NCI-H526 treated with DMSO at 0.1 percent for 48 hours (cell line): Measurements from ENCODE around the gene COBL.

Experiments used
- DNase-seq: peaks from one replicate; lab custom pipeline; 2025; lab: John Stamatoyannopoulos, UW

COBL gene, protein sequence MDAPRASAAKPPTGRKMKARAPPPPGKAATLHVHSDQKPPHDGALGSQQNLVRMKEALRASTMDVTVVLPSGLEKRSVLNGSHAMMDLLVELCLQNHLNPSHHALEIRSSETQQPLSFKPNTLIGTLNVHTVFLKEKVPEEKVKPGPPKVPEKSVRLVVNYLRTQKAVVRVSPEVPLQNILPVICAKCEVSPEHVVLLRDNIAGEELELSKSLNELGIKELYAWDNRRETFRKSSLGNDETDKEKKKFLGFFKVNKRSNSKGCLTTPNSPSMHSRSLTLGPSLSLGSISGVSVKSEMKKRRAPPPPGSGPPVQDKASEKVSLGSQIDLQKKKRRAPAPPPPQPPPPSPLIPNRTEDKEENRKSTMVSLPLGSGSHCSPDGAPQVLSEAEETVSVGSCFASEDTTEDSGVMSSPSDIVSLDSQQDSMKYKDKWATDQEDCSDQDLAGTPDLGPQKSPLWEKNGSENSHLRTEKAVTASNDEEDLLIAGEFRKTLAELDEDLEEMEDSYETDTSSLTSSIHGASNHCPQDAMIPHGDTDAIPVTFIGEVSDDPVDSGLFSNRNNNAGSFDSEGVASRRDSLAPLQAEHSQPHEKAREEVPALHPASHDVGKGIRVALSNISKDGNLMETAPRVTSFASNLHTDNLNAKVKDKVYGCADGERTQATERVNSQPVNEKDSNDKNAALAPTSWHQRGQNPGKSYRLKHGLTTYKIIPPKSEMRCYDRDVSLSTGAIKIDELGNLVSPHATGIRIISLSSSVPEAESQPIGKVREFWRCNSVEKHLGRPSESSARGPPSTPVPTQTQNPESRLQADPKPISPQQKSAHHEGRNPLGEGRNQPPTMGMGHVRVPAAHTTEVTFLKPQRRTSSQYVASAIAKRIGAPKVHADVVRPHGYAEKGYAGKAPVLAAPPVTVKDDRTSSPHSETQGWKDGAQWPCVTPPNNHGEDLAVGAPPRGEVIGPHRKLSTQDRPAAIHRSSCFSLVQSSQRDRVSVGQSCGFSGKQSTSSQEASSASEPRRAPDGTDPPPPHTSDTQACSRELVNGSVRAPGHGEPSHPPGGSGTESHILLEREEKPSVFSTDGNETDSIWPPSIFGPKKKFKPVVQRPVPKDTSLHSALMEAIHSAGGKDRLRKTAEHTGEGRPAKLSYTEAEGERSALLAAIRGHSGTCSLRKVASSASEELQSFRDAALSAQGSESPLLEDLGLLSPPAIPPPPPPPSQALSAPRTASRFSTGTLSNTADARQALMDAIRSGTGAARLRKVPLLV

DNA sequence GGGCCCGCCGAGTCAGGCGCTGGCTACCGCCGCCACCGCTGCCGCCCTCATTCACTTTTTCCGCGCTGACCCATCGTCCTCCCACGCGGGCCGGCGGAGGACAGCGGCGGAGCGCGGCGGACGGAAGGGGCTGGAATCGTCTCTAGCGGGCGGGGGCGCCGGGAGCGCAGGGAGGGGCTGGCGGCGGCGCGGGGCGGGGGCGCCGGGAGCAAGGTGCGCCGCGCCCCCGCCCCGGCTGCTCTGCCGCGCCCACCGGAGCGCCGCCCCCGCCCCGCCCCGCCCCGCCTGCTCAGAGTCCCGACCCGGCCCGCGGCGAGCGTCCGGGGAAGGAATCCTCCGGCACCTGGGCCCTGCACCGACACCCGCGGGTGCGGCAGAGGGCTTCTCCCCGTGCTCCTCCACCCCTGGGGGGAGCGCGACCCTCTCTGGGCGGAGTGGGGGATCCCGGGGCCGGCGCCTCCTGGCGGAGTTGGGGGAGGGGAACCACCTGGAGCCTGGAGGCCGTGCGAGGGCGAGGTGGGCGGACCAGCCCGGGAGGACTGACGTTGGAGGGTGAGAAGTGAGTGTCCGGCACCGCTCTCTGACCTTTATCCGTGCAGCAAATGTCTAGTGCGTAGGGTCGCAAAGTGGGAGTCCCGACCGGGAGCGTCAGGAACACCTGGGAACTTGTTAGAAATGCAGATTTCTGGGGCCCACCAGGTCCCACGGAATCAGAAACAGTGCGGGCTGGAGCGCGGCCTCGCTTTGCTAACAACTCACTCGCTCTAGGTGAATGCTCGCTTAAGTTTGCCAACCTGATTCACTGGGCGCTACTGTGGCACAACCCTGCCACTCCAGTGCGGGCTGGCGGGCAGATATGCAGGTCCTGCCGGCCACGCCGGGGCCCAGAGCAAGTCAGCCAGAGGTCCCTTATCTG lies at the start of gene COBL:
Gene COBL, minus strand, starts transcription at position 144 of the 916 bp plus-strand sequence. CDS start 176 bp downstream, outside the sequence.
- peak; percentile 45 for DNase-seq

DNA sequence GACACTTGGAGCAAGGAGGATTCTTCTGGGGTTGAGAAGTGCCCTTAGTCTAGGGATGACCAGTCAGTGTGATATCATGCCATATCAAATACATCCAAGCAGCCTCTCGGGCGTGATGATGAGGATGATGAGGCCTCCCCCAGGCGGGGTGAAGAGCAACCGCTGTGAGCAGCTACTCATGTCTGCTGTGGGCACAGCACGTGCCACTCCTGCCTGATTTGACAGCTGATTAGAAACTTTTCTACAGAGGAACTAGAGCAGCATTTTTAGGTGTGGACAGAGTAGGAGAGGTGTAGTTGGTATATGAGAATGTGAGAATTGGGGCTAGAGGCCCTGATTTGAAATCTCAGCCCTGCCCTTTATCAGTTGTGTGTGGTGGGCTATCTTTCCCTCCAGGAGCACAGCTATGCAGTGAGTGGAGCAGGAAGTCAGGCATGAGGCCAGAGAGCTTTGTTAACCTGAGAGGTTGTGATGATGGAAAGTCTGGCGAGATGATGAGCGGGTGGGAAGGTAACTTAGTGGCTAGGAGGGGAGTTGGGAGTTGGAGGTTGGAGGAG lies 49.6 kb upstream of the COBL start:
- DNase-seq, result no peak

DNA sequence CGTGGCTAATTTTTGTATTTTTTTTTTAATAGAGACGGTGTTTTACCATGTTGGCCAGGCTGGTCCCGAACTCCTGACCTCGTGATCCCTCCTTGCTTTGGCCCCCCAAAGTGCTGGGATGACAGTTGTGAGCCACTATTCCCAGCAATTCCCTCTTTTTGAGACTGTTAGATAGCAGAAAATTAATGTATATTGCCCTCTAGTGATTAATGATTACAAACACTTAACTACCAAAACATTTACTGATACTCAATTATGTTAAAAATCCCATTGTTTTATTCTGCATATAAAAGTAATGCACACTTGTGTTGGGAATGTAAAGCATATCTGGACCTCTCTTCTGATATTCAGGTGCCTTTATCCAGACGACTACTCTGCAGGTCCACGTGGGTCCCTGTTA lies 41.2 kb upstream of the COBL start:
- peak; percentile 5 for DNase-seq

DNA sequence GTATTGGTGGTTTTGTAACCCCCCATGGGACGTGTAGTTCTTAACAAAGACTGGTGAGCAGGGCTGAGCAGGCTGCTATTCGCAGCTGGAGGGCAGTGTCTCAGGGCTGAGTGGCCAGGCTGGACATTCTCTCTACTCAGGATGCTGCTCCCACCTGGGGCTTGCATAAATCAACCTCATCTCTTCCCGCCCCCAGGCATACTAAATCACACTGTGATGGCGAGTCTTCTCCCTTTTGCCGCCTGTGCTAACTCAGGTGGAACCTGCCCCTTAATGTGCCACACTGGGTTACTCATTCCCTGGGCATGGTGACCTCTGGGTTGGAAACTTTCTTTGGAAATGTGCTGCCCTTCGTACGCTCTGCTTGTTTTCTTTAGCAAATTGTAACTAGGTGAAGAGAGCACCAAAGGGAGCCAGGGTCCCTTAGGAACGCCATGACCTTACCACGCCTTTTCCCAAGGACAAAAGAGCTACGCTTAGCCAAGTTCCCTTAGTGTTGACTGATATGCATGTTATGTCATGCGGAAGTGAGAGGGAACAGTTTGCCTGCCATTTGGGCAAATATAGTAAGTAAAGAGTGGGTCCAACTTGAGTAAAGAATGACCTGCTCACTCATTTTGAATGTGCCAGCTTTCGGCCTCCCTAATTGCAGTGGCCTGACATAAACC lies 40.4 kb upstream of the COBL start:
- DNase-seq, result no peak

DNA sequence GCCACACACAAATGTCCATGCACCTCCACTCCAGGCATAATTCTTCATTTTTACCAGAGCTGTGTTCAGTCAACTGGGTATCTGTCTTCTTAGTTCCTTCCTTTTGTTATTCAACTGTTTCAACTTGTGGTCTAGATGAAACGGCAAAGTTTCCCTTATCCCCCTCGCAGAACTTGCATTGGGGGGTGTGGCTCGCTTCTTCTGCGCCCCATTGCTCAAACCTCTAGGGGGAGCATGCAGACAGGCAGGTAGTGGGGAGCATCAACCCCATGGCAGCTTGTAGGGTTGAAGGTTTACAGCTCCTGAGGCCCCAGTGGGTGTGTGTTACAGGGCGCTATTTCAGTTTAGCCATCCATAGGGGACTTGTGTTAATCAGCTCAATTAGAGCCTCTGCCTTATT lies 38.3 kb upstream of the COBL start:
- no peak for DNase-seq

DNA sequence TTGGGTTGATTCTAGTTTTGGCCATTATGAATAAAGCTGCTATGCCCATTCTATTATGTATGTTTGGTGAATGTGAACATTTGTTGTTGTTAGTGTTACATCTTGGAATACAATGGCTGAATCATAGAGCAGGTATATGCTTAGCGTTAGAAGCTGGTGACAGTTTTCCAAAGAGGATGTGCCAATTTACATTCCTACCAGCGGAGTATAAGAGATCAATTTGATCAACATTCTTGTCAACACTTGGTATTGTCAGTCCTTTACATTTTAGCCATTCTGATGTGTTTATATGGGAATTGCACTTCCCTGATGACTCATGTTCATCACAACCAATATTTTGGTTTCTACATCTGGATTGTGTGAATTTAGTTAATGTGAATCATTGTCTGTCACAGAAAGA lies 37.8 kb upstream of the COBL start:
- DNase-seq, result no peak

DNA sequence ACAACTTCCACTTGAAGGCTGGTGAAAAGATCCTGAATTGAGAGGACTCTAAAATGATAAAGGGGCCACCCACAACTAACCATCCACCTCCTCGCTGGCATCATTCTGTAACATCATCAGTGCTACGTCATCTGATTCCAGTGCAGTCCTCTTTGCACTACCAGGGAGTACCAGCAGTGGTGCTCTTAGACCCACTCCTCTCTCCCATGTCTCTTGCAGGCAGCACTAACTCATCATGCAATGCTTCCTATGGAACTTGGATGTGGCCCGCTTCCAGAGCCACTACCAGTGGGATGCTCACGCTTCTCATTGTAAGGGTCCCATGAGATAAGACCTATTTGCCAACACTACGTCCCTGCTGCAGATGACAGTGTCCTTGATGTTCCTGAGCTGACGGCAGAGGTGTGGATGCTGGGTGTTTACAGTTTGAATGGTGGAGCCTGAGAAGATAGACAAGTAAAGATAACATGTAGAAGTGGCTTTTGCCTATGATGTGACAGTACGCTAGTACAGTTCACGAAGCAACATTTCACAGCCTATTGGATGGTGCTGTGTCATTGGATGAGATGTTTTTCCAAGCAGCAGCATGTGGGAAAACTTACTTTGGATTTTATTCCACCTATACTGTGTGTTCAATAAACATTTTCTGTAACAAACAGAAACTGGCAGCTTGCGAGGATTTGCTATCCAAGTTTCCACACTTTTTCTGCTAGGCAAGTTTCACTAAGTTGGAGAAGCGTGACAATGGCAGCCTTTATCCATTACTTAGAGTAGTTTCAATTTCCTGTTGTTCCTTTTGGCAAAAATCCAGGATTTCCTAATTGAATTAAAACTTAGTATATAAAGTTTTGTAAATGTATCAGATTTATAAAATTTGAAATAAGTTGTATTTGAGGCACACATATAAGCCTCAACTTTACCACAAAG lies 35.8 kb upstream of the COBL start:
- DNase-seq, result peak; percentile 85

DNA sequence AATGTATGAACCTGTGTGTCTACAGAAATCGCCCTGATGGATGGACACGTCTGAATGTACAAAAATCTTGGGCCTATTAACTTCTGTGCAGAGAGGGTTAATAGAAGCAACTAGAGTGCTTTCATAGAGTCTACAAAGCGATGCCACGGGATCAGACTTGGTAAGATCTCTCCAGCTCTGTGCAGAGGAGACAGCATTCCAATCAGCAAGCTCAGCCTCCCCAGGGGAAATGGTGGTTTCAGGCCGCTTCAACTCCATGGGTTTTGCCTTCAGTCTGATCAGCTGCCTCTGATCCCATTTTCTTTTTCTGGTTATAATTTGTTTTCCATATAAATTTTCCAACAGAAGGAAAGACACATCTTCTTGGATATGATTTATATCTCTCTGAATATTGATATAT lies 35.1 kb upstream of the COBL start:
- peak; percentile 85 for DNase-seq

DNA sequence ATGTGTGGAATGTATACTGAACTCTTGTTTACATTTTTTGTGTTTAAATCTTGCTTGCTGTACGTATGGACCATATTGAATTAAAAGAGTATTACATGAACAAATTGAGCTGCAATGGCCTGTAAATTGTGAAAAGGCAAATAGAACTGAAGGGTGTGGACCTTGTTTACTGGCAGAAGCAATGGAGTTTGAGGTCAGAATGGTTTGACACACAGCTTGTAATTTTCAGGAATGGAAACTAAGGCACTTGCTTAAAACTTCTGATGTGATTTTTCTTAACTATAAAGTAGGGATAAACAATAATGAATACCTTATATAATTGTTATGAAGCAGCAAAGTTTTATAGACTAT lies 33.9 kb upstream of the COBL start:
- no peak for DNase-seq

DNA sequence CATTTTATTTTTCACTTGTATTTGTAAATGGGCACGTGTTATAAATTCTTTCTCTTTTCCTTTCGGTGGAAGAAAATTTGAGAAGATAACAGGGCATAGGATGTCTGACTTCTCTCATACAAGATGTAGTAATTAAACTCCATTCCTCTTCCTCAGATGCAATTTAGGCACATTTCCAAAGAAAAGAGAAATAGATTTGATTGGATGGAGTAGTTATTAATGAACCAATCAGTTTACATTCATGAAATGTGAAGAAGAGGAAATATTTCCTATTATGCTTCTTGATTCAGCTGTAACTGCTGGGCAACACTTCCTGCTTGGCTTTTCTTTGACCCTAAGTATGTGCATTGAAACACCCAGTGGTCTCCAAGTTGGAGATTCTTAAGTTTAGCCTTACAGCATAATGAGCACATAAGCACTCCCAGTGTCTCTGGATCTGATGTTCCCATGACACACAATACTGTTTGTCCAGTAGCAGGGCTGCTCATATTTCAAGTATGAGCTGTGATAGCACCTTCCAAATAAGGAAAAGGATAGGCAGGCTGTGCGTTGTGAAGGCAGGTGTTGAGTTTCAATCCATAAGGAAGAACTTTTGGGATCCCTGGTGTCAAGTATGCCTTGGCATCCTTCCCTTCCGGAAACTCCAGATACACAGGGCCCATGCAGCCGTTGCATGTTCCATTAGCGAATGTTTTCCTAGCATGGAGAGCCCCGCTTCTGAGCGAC lies 33.4 kb upstream of the COBL start:
- DNase-seq, result peak; percentile 89

DNA sequence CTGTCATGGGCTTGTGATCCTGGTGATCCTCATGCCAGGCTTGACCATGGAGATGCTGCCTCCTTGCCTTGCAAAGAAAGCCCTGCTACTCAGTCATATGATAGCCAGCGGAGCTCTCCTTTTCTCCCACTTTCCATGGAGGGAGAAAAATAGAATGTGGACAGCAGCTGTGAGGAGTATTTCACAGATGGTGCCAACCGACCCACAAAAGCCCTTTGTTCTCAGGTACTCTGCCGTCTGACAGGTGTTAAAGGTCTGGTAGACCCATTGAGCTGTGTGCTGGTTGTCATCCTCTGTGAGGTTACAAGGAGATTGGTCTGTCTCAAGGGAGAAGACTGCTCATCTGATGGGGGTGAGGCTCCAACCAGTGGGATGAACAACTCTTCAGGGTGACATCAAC lies 29.5 kb upstream of the COBL start:
- peak; percentile 95 for DNase-seq

DNA sequence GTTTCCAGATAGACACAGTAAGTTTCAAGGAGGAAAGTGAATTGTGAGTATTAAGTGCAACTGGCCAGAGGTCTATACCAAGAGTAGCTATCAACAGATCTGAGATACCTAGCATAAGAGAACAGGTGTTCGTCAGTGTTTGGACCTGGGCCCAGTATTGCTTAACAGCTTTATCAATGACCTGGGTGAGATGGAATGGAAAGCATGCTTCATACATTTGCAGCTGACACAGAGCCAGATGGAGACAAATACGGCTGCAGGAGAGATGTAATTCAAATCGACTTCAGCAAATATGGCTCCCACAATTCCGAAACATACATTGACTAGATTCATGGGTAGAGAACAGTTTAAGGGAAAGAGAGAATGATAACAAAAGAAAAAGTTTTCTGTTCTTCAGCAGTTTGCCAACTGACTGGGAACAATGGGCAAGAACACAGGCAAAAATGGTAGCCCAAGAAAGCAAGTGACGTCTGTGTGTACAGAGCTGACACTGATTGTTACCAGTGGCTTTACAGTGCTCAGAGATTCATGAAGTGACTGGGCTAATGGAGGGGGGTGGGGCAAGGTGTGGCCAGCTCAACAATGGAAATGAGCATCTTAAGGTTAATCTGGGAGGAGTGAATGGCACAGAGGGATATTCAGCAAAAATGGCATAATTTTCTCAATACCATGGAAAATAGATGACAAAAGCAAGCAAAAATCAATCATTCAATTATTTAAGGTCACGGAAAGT lies 28.0 kb upstream of the COBL start:
- DNase-seq, result no peak

DNA sequence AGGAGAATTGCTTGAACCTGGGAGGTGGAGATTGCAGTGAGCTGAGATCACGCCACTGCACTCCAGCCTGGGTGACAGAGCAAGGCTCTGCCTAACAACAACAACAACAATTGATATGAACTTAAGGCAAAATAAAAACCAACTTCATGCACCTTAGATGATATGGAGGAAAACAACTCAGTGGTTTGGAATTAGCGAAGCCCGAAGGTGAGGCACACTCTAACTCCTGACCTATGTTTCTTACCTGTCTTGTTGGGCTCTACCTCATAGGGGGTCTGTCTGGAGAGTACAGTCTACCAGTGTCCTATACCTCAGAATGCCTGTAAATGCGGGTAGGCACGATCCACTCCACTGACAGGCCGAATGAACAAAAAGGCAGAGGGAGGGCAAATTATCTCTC lies 24.3 kb upstream of the COBL start:
- no peak for DNase-seq

DNA sequence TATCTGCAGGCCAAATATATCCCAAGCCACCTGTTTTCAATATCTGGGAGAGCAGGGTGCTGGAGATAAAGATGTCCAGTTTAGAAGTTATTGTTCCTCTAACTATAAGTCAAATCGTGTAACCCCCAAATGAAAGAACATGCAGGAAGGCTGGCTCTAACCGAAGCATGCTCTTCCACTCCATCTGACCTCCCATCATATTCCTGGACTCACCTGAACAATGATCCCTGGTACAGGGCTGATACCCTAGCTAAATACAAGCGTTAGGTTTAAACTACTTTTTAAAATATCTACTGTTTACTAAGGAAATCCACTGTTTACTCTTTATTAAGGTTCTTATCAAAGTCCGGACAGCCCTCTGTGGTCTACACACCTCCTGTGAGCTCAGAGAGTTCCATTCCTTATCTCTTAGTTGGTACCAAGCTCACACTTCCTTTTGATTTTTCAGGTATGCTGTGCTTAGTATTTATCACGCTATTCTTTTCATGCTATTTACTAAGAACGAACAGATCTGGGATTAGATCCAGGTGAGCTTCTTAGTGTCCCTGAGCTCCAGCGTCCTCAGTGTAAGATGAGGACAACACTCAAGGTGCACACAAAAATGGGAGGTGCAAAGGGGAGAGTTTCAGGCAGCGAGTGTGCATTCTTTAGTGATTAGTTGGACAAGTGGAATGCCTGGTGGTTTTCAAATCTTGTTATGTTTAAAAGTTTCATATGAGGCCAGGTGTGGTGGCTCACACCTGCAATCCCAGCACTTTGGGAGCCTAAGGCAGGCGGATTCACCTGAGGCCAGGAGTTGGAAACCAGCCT lies 23.6 kb upstream of the COBL start:
- no peak for DNase-seq

DNA sequence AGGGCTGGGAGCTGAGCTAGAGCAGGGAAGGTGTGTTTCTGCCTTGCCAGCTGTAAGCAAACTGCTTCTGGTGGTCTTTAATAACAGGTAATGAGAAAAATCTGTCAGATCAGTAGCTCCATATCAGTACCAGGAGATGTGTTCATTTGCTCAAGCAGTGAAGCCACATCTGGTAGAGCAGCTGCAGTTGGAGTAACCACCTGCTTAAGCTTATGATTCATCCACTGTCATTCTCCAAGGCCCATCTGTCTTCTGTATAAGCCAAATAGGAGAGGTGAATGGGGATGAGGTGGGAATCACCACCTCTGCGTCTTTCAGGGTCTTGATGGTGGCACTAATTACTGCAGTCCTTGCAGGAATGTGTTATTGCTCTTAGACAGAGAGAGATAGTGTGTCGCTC lies 18.4 kb upstream of the COBL start:
- no peak for DNase-seq

DNA sequence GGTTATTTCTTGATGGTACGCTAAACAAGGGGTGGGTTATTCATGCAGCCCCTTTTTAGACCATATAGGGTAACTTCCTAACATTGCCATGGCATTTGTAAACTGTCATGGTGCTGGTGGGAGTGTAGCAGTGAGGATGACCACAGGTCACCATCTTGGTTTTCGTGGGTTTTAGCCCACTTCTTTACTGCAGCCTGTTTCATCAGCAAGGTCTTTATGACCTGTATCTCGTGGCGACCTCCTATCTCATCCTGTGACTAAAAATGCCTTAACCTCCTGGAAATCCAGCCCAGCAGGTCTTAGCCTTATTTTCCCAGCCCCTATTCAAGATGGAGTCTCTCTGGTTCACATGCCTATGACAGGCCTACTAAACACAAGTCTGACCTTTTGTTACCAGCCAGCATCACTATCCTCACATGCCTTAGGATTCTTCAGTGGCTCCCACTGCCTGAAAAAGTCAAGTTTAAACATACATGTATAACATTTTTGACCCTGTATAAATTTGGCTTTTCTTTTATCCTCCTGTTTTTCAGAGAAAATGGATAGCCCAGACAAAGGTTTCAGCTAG lies 13.2 kb upstream of the COBL start:
- DNase-seq, result no peak

DNA sequence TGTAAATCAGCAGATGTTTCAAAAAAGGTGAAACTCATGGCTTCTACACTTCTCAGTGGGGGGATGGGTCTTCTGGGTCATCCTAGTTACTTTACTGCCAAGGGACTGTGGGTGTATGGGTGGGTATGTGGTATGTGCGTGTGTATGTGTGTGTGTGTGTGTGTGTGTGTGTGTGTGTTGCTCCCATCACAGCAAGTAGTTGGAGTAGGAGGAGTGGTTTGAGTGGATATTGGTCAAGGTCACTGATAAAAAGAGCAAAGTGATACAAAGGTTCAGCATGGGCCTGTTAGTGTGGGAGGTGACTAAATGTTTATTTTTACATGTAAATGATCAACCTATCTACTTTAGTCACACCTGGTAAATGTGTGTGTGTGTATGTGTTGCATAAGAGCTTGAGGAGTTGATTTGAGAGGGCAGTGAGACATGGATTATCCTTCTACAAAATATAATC lies 11.8 kb upstream of the COBL start:
- DNase-seq, result no peak
